SK-N-SH treated with all-trans-retinoic acid at 6 μM for 48 hours (cell line): Measurements from ENCODE around the gene TACC3.

Experiments used
- BACH2 ChIP-seq: fragments of 250-450 bp; sonication (Bioruptor Pico); IDR thresholded peaks from 2 replicates; pipeline ENCODE4 v1.9.0; 2021; ENCODE audit warnings: mild to moderate bottlenecking, borderline replicate concordance
- CSDC2 ChIP-seq: fragments of 250-450 bp; sonication (Bioruptor Pico); IDR thresholded peaks from 2 replicates; pipeline ENCODE4 v1.5.0; 2020; ENCODE audit warnings: mild to moderate bottlenecking, moderate library complexity
- OSR1 ChIP-seq: fragments of 250-450 bp; sonication (Bioruptor Pico); IDR thresholded peaks from 2 replicates; pipeline ENCODE4 v1.8.0; 2022; ENCODE audit warnings: moderate library complexity, mild to moderate bottlenecking, inconsistent platforms
- PPARA ChIP-seq: fragments of 250-450 bp; sonication (Bioruptor Pico); IDR thresholded peaks from 2 replicates; pipeline ENCODE4 v1.5.0; 2020; ENCODE audit warnings: mild to moderate bottlenecking, borderline replicate concordance

DNA sequence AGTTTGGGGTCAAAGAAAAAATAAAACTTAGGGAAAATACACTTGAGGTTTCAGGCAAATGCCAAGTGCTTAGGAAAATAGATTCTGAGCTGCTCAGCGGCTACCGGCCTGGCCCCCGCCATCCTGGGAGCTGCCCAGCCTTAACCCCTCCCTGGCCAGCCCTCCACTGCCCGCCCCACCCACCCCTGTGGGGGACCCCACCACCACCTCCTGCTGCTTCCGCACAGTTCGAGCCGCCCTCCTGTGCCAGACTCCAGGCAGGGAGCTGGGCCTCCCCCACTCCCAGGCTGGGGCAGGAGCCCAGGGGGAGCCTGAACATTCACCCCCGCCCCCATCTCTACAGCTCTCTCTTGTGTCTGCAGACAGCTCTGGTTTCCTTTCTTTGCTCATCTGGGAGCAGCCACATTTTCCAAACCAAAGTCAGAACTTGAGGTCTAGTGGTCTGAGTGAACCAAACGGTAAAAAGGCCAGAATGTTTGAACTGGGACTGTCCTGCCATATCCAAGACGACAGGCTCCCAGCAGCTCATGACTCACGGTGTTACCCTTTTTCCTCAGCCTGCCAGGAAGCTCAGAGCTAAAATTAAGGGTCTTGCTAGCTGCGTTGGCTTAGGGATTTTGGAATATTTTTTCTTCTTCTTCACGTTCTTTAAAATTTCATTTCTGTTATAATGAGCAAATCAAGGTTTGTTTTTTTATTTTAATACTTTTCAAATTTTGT is 67.1 kb downstream of the TACC3 start:
- TF ChIP-seq BACH2 (CRISPR knock-in tag), result no peak
- TF ChIP-seq PPARA (CRISPR knock-in tag), result no peak
- TF ChIP-seq CSDC2 (CRISPR knock-in tag), result no peak
- TF ChIP-seq OSR1 (CRISPR knock-in tag), result no peak
